Upper lobe of left lung (tissue), 4 donors: ENCODE data around the gene KIF26B.

Experiments
- POLR2A ChIP-seq, 4 donors: fragments of 450-650 bp; IDR thresholded peaks; one replicate each; pipeline ENCODE4 v1.5.1; 2016 to 2017; ENCODE audit warnings: antibody characterized with exemption in 4 of 4, mild to moderate bottlenecking in 2 of 4
- TF ChIP-seq, protein P1 (sequence below), 6 experiments: fragments of 450-650 bp in 4 of 6; fragments of 200-600 bp in 2 of 6; sonication (generic) in 2 of 6; IDR thresholded peaks; one replicate each; pipeline ENCODE4 v1.5.1; 2016 to 2019; ENCODE audit warnings: antibody characterized with exemption in 6 of 6

GRCh38 chr1:245395680-245396079 lies 240.9 kb downstream of the KIF26B start:
- TF ChIP-seq POLR2A (IDR thresholded peaks at IDR 0.05): no peak
- TF ChIP-seq, protein P1, sequence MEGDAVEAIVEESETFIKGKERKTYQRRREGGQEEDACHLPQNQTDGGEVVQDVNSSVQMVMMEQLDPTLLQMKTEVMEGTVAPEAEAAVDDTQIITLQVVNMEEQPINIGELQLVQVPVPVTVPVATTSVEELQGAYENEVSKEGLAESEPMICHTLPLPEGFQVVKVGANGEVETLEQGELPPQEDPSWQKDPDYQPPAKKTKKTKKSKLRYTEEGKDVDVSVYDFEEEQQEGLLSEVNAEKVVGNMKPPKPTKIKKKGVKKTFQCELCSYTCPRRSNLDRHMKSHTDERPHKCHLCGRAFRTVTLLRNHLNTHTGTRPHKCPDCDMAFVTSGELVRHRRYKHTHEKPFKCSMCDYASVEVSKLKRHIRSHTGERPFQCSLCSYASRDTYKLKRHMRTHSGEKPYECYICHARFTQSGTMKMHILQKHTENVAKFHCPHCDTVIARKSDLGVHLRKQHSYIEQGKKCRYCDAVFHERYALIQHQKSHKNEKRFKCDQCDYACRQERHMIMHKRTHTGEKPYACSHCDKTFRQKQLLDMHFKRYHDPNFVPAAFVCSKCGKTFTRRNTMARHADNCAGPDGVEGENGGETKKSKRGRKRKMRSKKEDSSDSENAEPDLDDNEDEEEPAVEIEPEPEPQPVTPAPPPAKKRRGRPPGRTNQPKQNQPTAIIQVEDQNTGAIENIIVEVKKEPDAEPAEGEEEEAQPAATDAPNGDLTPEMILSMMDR (IDR thresholded peaks at IDR 0.05): no peak
